Mucosa of descending colon (tissue), 3 donors: ENCODE results near the gene HBG2. TPM values are rescaled to one million over a fixed set of nuclear protein-coding genes. Genes with fewer than 3 reads are reported as not detected.

ENCODE experiments used
- ATAC-seq: fragments of 200-7000 bp; cut with Tn5 transposase; one replicate; pipeline ENCODE4 v1.9.1; 2020; ENCODE audit warnings: mild to moderate bottlenecking, moderate library complexity
- DNase-seq, 3 donors: peaks; one replicate each; pipeline ENCODE4 v3.0.0-alpha.2; 2020
- H3K36me3 ChIP-seq: fragments of 200-600 bp; one replicate; pipeline ENCODE4 v1.8.0; 2021; ENCODE audit warnings: low read depth, mild to moderate bottlenecking
- H3K4me1 ChIP-seq: fragments of 200-600 bp; one replicate; pipeline ENCODE4 v1.8.0; 2021; ENCODE audit warnings: low read depth, mild to moderate bottlenecking
- H3K4me3 ChIP-seq: fragments of 200-600 bp; one replicate; pipeline ENCODE4 v1.8.0; 2021; ENCODE audit warnings: mild to moderate bottlenecking
- H3K9me3 ChIP-seq: fragments of 200-600 bp; one replicate; pipeline ENCODE4 v1.8.0; 2021; ENCODE audit warnings: mild to moderate bottlenecking
- intact Hi-C, 2 donors: fragments of 100-400 bp; cut with DNase I in 1 of 2; cut with micrococcal nuclease in 1 of 2; formaldehyde crosslinking; loops; one replicate each; pipeline versions ENCODE4 v1.11.0 to v1.11.1; 2022; cut with DNase I, micrococcal nuclease
- total RNA-seq, 3 donors: library from RNA; stranded (reverse); fragmentation: NEBNext Ultra II Directional in 2 of 3; extraction: Animal tissue kit (Norgen Biotek cat#: 25700) in 2 of 3; gene quantifications; one replicate each; pipeline versions ENCODE4 v1.2.1 to v1.2.4, GENCODE V29; 2021 to 2023
- TF ChIP-seq, protein P1 (sequence below): fragments of 200-600 bp; IDR thresholded peaks from one replicate; pipeline ENCODE4 v1.8.0; 2022; ENCODE audit warnings: antibody characterized with exemption, mild to moderate bottlenecking
- donor health status: DM: no; HTN: no; CAD: no; lungs with moderate emphysema.
- donor health status: DM: no; HTN: no; CAD: no.
- donor health status: DM: no; HTN: yes; CAD: no.

HBG2 gene
- total RNA-seq, 3 donors from 2014 or later: not detected

DNA sequence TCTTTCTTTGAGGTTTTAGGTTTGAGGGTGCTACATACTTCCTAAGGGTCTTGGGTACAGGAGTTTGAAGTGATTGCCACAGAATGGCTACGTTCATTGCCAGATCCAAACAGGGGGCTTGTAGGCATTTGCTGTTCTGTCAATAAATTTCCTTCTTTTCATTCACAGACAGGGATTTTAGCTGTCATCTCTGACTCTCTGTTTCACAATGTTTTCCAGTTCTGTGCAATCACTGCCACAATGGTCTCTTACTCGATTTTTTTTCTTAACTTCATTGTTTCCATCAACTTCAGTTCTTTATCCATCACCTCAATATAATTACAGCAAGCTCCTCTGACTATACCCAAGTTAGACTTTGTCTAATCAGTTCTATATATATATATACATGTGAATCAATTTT is 14.1 kb downstream of the HBG2 start:
- no peaks in the 10 kb centered on the region for H3K9me3 ChIP-seq
- H3K4me3 ChIP-seq: no peak overlapping the region
- intact Hi-C loops: no loop called here
- TF ChIP-seq, protein P1, sequence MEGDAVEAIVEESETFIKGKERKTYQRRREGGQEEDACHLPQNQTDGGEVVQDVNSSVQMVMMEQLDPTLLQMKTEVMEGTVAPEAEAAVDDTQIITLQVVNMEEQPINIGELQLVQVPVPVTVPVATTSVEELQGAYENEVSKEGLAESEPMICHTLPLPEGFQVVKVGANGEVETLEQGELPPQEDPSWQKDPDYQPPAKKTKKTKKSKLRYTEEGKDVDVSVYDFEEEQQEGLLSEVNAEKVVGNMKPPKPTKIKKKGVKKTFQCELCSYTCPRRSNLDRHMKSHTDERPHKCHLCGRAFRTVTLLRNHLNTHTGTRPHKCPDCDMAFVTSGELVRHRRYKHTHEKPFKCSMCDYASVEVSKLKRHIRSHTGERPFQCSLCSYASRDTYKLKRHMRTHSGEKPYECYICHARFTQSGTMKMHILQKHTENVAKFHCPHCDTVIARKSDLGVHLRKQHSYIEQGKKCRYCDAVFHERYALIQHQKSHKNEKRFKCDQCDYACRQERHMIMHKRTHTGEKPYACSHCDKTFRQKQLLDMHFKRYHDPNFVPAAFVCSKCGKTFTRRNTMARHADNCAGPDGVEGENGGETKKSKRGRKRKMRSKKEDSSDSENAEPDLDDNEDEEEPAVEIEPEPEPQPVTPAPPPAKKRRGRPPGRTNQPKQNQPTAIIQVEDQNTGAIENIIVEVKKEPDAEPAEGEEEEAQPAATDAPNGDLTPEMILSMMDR: no peak
- no peak for ATAC-seq
- H3K36me3 ChIP-seq: no peaks in the 10 kb centered on the region
- H3K4me1 ChIP-seq: no peaks in the 10 kb centered on the region
- no peak for DNase-seq

DNA sequence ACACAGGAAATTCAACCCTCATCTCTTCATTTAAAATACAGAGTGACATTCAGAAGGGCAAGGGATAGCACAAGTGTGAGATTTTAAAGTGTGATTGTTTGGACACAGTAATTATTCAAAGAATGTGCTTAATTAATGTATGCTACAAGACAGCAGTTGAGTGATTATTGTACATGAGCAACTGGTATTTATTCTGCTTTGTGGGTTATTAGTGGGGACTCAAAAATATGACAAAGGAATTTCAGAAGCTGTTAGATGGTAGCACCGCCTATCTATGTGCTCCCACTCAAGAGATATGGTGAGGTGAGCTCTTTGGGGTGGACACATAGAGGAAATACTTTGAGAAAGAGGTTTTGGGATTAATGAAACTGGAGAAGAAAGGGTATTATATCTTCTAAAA is 14.5 kb downstream of the HBG2 start:
- DNase-seq: no peak
- intact Hi-C loops: no loop called here
- no peaks in the 10 kb centered on the region for H3K9me3 ChIP-seq
- TF ChIP-seq, protein P1: no peak
- H3K4me3 ChIP-seq: no peak overlapping the region
- no peaks in the 10 kb centered on the region for H3K36me3 ChIP-seq
- no peak for ATAC-seq
- no peaks in the 10 kb centered on the region for H3K4me1 ChIP-seq

DNA sequence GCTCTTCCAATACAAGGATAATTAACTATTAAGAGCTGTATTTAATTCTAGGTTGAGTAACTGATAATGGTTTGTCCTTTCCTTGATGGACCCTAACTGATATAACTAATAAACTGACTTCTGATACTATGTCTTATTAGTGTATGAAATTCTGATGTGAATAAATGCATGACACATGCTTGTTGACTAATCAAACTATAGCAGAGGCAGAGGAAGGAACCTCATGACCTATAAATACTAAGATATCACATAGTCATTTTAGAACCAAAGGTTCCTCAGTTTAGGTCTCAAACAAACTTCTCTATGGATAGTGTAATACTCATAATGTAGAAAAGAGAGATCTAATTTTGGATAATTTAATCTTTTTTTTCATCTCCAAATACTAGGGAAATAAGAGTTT is 15.5 kb downstream of the HBG2 start:
- Histone ChIP-seq H3K9me3 (no peaks in the 10 kb centered on the region), H3K36me3 (no peaks in the 10 kb centered on the region), H3K4me3 (no peak overlapping the region), H3K4me1 (no peaks in the 10 kb centered on the region)
- no peak for DNase-seq
- intact Hi-C loops: no loop called here
- ATAC-seq: no peak
- TF ChIP-seq, protein P1: no peak

GRCh38 chr11:5238486-5238885 is 16.1 kb downstream of the HBG2 start:
- ATAC-seq (no peak), DNase-seq (no peak)
- TF ChIP-seq, protein P1: no peak
- Histone ChIP-seq H3K36me3 (no peaks in the 10 kb centered on the region), H3K9me3 (no peaks in the 10 kb centered on the region), H3K4me1 (no peaks in the 10 kb centered on the region), H3K4me3 (no peak overlapping the region)
- intact Hi-C loops: no loop called here

DNA sequence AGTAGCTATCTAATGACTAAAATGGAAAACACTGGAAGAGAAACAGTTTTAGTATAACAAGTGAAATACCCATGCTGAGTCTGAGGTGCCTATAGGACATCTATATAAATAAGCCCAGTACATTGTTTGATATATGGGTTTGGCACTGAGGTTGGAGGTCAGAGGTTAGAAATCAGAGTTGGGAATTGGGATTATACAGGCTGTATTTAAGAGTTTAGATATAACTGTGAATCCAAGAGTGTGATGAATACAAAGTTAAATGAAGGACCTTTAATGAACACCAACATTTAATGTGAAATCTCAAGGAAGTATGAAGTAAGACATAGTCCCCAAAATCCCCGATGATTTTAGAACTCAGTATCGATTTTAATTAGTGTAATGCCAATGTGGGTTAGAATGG is 17.2 kb downstream of the HBG2 start:
- H3K36me3 ChIP-seq: no peaks in the 10 kb centered on the region
- H3K4me3 ChIP-seq: no peak overlapping the region
- intact Hi-C loops: no loop called here
- DNase-seq: no peak
- no peak for ATAC-seq
- no peaks in the 10 kb centered on the region for H3K4me1 ChIP-seq
- TF ChIP-seq, protein P1: no peak
- H3K9me3 ChIP-seq: no peaks in the 10 kb centered on the region
